GM21723 (cell line): Measurements from ENCODE around the gene RSBN1L.
"Not testable (repeated sequence)": the region's sequence is repeated elsewhere in the genome, so short reads cannot be mapped to it uniquely, and the experiment has no call there.

Experiments
- ATAC-seq: cut with Tn5 transposase; IDR thresholded peaks from one replicate; pipeline ENCODE4 v1.9.1; 2021; ENCODE audit warnings: mild to moderate bottlenecking, moderate library complexity; ENCODE audit not compliant: unreplicated experiment

RSBN1L gene

GRCh38 chr7:77687100-77687746, 9.0 kb upstream of the RSBN1L start:
- ATAC-seq: no peak

- no peak for ATAC-seq
These were observed 8.5 kb upstream of the RSBN1L start for GRCh38 chr7:77687747-77688144.

DNA sequence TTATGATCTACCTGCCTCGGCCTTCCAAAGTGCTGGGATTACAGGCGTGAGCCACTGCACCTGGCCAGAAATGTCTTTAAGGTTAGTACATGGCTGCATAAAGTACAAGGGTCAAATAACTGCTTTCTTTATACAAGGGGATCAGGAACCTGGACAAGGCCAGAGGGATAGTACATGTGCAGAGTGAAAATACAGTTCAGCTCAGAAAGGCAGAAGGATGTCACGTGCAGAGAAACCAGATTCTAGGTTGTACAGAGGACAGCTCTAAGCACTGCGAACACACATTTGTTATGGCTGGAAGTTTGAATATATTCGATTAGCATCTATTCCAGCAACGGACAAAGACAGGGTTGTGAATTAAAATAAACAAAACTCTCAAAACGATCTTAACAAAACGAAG, 6.0 kb upstream of the RSBN1L start:
- no peak for ATAC-seq

- ATAC-seq: no peak
These were observed 4.3 kb upstream of the RSBN1L start for GRCh38 chr7:77691892-77692491.

GRCh38 chr7:77693830-77694583, 2.3 kb upstream of the RSBN1L start:
- no peak for ATAC-seq

DNA sequence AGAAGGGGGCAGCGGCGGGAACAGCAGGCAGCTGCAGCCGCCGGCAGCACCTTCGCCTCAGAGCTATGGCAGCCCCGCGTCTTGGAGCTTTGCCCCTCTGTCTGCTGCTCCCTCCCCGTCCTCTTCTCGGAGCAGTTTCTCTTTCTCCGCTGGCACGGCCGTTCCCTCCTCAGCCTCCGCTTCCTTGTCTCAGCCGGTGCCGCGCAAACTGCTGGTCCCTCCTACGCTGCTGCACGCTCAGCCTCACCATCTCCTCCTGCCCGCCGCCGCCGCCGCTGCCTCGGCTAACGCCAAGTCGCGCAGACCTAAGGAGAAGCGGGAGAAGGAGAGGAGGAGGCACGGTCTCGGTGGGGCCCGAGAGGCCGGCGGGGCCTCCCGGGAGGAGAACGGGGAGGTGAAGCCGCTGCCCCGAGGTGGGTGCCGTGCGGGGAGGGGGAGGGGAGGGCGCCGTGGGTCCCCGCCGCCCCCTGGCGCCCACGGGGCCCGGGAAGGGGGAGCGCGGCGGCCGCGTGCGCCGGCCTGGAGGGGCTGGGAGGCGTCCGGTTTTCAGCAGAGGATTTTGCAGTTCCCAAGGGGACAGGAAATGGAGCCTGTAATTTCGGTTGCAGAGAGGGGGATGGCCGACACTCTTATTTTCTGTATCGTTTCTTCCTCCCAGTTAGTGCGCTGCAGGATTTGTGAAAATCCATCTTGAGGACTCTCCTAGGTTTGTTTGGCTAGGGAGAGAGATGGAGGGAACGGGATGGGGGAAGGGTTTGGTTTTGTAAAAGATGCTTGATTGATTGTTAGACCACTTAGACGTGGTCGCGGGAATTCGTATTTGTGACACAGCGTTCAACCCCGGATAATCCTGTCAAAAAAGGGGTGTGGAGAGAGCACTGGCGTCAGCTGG, 630 bp downstream of the RSBN1L start:
- peak; percentile 37 for ATAC-seq

GRCh38 chr7:77697535-77697831, 1.2 kb downstream of the RSBN1L start:
- peak; percentile 22 for ATAC-seq

GRCh38 chr7:77698042-77698625, 1.9 kb downstream of the RSBN1L start:
- ATAC-seq: no peak

GRCh38 chr7:77699056-77699455, 2.8 kb downstream of the RSBN1L start:
- ATAC-seq: peak; percentile 24

GRCh38 chr7:77702513-77702912, 6.3 kb downstream of the RSBN1L start:
- no peak for ATAC-seq

- ATAC-seq: no peak
These were observed 6.8 kb downstream of the RSBN1L start for GRCh38 chr7:77702968-77703472.

DNA sequence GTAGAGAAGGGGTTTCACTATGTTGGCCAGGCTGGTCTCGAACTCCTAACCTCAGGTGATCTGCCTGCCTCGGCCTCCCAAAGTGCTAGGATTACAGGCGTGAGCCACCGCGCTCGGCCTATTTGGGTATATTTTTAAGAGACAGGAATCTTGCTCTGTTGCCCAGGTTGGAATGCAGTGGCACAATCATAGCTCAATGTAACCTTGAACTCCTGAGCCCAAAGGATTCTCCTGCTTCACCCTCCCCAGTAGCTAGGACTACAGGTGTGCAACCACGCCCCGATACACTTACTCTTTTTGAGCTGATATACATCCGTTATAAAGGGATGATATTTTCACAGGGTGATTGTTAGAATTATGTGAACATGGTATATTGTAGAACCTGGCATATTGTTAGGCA, 7.4 kb downstream of the RSBN1L start:
- ATAC-seq: not testable (repeated sequence)

- ATAC-seq: no peak
These were observed 11.3 kb downstream of the RSBN1L start for GRCh38 chr7:77707504-77707992.

DNA sequence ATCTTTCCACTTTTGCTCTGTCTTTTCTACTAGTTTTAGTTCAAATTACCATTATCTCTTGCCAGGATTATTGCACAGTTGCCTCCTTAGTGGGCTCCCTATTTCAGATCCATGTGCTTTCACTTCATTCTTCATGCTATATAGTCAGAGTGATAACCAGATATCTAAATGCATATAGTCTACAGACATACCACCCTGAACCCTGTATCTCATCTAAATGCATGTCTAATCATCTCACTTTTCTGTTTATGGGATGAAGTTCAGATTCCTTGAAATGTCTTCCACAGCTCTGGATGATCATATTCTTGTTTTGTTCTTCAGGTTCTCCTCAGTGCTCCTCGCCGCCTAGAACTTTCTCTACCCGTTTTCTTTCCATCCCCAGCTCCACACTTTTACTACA, 13.8 kb downstream of the RSBN1L start:
- no peak for ATAC-seq

DNA sequence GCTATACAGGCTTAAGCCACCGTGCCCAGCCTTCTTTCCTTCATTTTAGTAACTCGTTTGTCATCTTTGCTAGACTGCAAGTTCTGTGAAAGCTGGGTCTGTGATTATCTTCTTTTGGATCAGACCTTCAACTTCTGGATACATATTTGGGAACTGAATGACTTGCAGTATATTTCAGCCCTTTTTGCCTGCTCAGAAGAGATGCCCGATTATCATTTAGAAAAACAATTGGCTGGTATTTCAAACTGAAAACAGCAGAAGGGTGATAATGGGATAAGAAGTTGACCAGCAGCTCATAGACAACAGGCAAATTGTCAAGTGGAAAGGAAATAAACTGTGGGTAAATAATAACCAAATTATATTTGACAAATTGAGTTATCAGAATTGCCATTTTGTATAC, 14.6 kb downstream of the RSBN1L start:
- ATAC-seq: no peak

- no peak for ATAC-seq
These were observed 17.9 kb downstream of the RSBN1L start for GRCh38 chr7:77714195-77714594.

- ATAC-seq: not testable (repeated sequence)
These were observed 18.7 kb downstream of the RSBN1L start for GRCh38 chr7:77714931-77715330.

- ATAC-seq: no peak
These were observed 20.5 kb downstream of the RSBN1L start for GRCh38 chr7:77716804-77717203.

GRCh38 chr7:77717566-77717965, 21.3 kb downstream of the RSBN1L start:
- not testable (repeated sequence) for ATAC-seq

- no peak for ATAC-seq
These were observed 31.3 kb downstream of the RSBN1L start for GRCh38 chr7:77727527-77727926.
